Measurements from ENCODE around the gene ESRP2. TPM values are rescaled to one million over a fixed set of nuclear protein-coding genes. Genes with fewer than 3 reads are reported as not detected.

The ESRP2 gene
- total RNA-seq = 0.42 to 0.44 TPM in 2 of 3 replicates, not detected in the other
- long read RNA-seq, partial matches to known transcripts = 0 of 1 reads
- long read RNA-seq, other reads (novel, unspliced or antisense) = 1 of 1 reads

DNA sequence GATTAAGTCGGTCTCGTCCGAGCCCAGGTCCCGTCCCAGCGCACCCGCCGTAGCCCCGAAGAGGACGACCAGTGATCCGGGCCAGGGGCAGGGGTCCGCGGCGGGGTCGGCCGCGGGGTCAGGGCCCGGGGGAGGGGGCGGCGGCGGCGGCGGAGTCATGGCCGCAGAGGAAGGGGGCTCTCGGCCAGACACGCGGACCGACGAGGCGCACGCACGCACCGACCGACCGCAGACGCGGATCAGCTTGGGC lies at the start of gene ESRP2:
ESRP2 (minus strand) TSS at position 241 of the 250 bp plus-strand sequence; CDS start at position 159, 82 bp downstream.
- no peaks in the 10 kb centered on the region for H3K36me3 Mint-ChIP-seq (ENCODE audit: low read depth)
- TF ChIP-seq, protein P1, sequence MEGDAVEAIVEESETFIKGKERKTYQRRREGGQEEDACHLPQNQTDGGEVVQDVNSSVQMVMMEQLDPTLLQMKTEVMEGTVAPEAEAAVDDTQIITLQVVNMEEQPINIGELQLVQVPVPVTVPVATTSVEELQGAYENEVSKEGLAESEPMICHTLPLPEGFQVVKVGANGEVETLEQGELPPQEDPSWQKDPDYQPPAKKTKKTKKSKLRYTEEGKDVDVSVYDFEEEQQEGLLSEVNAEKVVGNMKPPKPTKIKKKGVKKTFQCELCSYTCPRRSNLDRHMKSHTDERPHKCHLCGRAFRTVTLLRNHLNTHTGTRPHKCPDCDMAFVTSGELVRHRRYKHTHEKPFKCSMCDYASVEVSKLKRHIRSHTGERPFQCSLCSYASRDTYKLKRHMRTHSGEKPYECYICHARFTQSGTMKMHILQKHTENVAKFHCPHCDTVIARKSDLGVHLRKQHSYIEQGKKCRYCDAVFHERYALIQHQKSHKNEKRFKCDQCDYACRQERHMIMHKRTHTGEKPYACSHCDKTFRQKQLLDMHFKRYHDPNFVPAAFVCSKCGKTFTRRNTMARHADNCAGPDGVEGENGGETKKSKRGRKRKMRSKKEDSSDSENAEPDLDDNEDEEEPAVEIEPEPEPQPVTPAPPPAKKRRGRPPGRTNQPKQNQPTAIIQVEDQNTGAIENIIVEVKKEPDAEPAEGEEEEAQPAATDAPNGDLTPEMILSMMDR (IDR thresholded peaks at IDR 0.05) = no peak
- H3K9me3 Mint-ChIP-seq (ENCODE audit: low read depth) = no peaks in the 10 kb centered on the region
- no peak for DNase-seq (ENCODE audit: low spot score)
- peak within 1 kb of the TSS; percentile 82 for H3K4me3 Mint-ChIP-seq (ENCODE audit: unreplicated experiment)
- no peaks in the 10 kb centered on the region for H3K27me3 Mint-ChIP-seq (ENCODE audit: low read depth)
- H3K27ac Mint-ChIP-seq (ENCODE audit: unreplicated experiment) = peak within 1 kb of the TSS; percentile 96
- peaks cover 17% of the 10 kb centered on the region for H3K4me1 Mint-ChIP-seq (ENCODE audit: low read depth)

DNA sequence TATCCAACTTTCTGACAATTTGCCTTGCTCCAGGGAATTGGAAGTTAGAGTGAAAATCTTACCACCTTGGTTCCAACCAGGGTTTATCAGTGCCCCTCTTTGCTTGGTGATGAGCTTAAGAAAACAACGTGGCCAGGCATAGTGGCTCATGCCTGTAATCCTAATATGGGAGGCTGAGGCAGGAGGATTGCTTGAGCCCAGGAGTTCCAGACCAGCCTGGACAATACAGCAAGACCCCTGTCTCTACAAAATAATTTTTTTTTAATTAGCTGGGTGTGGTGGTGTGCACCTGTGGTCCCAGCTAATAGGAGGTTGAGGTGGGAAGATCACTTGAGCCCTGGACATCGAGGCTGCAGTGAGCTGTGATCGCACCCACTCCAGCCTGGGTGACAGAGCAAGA lies 49.8 kb upstream of the ESRP2 start:
- H3K27me3 Mint-ChIP-seq (ENCODE audit: low read depth) = no peaks in the 10 kb centered on the region
- no peak overlapping the region for H3K4me3 Mint-ChIP-seq (ENCODE audit: unreplicated experiment)
- H3K27ac Mint-ChIP-seq (ENCODE audit: unreplicated experiment) = no peak overlapping the region
- H3K9me3 Mint-ChIP-seq (ENCODE audit: low read depth) = no peaks in the 10 kb centered on the region
- TF ChIP-seq, protein P1 (IDR thresholded peaks at IDR 0.05) = no peak
- H3K4me1 Mint-ChIP-seq (ENCODE audit: low read depth) = peaks cover 40% of the 10 kb centered on the region
- no peak for DNase-seq (ENCODE audit: low spot score)
- H3K36me3 Mint-ChIP-seq (ENCODE audit: low read depth) = peaks cover 19% of the 10 kb centered on the region

DNA sequence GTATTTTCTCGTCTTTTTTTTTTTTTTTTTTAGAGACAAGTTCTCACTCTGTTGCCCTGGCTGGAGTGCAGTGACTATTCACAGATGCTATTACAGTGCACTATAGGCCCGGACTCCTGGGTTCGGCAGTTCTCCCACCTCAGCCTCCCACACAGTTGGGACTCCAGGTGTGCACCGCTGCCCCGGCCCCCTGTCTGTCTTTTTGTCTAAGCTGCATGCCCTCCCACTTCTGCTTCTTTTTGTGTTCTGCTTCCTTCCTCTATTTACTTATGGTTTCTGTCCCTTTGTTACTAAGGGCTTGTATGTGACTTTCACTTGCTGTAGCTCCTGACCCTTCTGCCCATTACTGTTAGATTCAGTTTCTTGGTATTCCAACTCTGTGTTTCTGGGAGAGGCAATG lies 48.9 kb upstream of the ESRP2 start:
- Mint-ChIP-seq H3K27ac (ENCODE audit: unreplicated experiment) (no peak overlapping the region), H3K4me1 (ENCODE audit: low read depth) (peaks cover 33% of the 10 kb centered on the region), H3K4me3 (ENCODE audit: unreplicated experiment) (no peak overlapping the region), H3K9me3 (ENCODE audit: low read depth) (no peaks in the 10 kb centered on the region), H3K36me3 (ENCODE audit: low read depth) (peaks cover 22% of the 10 kb centered on the region), H3K27me3 (ENCODE audit: low read depth) (no peaks in the 10 kb centered on the region)
- DNase-seq (ENCODE audit: low spot score) = no peak
- TF ChIP-seq, protein P1 (IDR thresholded peaks at IDR 0.05) = no peak

DNA sequence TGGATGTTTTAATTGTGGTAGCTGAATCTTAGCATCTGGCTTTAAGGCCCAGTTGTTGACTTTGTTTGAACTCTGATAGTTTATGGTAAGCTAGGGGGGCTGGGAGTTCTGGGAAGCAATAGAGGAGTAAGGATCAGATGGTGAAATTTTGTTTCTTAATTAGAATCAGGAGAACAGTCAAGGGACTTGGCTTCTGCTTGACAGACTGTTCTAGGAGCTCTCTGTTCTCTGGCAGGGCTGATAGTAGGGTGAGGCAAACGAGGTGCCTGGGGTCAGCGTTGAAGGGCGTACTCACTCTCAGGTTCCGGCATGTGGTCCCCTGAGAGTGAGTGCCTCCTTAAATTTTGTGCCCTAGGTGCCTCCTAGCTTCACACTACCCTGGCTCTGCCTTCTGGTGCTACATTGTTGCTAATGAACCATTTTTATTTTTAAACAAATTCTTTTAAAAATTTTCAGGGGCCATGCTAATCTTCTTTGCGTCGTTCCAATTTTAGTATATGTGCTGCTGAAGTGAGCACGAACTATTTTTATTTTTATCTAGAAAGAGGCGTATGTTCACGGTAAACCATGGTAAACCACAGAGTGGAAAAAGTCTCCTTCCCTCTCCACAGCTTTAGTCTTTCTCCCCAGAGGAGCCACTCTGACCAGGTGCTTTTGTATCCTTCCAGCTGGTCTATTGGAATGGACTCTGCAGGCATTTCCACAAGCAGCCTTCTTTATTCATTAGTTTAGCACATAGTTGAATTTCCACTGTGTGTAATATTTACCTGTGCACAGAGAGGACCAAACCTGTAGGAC lies 48.1 kb upstream of the ESRP2 start:
- Mint-ChIP-seq H3K27me3 (ENCODE audit: low read depth) (no peaks in the 10 kb centered on the region), H3K27ac (ENCODE audit: unreplicated experiment) (peak overlapping the region; percentile 9), H3K4me3 (ENCODE audit: unreplicated experiment) (no peak overlapping the region), H3K9me3 (ENCODE audit: low read depth) (no peaks in the 10 kb centered on the region), H3K36me3 (ENCODE audit: low read depth) (peaks cover 22% of the 10 kb centered on the region), H3K4me1 (ENCODE audit: low read depth) (peaks cover 25% of the 10 kb centered on the region)
- TF ChIP-seq, protein P1 (IDR thresholded peaks at IDR 0.05) = no peak
- DNase-seq (ENCODE audit: low spot score) = no peak

DNA sequence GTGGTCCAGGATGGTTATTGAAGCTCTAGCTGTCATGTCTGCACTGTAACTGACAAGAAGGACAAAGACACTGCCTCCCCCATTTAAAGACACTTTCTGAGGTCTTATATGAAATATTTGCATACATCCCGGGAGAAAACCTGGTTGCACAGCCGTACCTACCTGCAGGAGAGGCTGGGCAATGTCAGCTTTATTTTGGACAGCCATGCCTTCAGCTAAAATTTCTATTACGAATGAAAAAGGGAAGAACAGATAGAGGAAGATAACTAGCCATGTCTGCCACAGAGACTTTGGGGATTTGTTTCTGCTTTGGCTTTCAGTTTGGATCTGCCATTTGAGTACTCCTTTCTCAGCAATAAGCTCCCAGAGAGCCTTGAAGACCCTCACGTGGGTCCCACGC lies 47.4 kb upstream of the ESRP2 start:
- peaks cover 22% of the 10 kb centered on the region for H3K4me1 Mint-ChIP-seq (ENCODE audit: low read depth)
- no peaks in the 10 kb centered on the region for H3K27me3 Mint-ChIP-seq (ENCODE audit: low read depth)
- no peak overlapping the region for H3K4me3 Mint-ChIP-seq (ENCODE audit: unreplicated experiment)
- no peaks in the 10 kb centered on the region for H3K9me3 Mint-ChIP-seq (ENCODE audit: low read depth)
- peaks cover 22% of the 10 kb centered on the region for H3K36me3 Mint-ChIP-seq (ENCODE audit: low read depth)
- no peak for DNase-seq (ENCODE audit: low spot score)
- TF ChIP-seq, protein P1 (IDR thresholded peaks at IDR 0.05) = no peak
- no peak overlapping the region for H3K27ac Mint-ChIP-seq (ENCODE audit: unreplicated experiment)

Data from chondrocyte (in vitro differentiated cells).